GM18502 (cell line): Measurements from ENCODE around the gene RASAL1.
A peak's percentile ranks its signal among the peaks of the same experiment; 100 is the strongest.

Source experiments
- ATAC-seq: cut with Tn5 transposase; IDR thresholded peaks from one replicate; pipeline ENCODE4 v1.9.1; 2021; ENCODE audit warnings: mild to moderate bottlenecking; ENCODE audit not compliant: unreplicated experiment, poor library complexity

RASAL1 gene

DNA sequence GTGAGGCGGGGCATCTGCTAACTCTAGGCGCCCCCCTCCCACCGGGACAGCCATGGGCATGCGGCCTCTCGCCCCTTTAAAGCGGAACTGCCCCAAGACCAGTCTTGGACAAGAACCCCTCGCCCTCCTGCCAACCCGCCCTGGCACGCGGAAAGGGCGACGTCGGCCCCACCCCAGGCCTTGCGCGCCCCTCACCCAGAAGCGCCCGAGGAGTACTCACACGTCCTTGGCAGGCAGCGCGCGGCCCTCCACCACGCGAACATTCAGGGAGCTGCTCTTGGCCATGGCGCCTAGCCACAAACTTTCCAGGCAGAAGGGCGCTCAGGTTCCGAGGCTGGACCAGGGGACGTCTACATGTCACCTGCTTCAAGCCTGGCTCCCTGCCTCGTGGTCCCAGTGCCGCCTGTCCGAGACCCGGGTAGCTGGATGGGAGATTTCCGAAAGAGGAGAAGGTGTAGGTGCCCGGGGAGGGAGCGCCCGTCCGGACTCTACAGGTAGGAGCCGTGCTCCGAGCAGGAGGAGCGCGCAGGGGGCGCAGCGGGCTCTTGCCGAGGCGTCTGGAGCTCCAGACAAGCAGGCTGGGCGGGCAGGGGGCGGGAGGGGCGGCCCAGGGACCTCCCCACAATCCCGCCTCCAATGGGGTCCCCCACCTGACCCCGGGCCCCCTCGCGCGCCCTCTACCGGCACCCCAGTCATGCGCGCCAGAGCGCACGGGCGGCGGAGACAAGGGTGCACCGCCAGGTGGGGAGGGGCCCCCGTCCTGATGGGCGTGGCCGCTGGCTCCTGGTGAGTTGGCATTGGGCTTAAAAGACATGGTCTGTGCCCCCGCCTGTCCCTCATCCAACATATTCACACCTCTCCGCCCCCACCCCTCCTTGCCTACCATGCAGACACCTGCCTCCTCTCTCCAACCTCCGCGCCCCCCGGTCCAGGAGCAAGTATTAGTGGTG is at the start of gene RASAL1:
TSS of gene RASAL1 (minus strand) at position 584 of the 950 bp plus-strand sequence. CDS start at position 285, 299 bp downstream.
- no peak for ATAC-seq

DNA sequence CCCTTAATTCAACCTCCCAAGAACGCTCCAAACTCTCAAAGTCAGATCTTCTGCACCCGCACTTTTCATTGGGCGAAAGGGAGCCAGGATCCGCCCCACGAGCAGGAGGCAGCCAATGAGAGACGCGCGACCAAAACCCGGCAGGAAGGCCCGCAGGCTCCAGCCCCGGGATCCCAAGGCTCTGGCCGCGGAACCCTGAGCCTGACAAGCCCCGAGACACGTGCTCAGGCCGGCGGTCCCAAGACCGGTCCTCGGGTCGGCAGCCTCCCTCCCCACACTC is 49.3 kb upstream of the RASAL1 start:
- peak; percentile 82 for ATAC-seq

- peak; percentile 58 for ATAC-seq
Measured at GRCh38 chr12:113184098-113184899, 48.7 kb upstream of the RASAL1 start.

GRCh38 chr12:113183030-113183589 is 47.5 kb upstream of the RASAL1 start:
- ATAC-seq: no peak

- ATAC-seq: no peak
Measured at GRCh38 chr12:113181975-113182374, 46.4 kb upstream of the RASAL1 start.

GRCh38 chr12:113180333-113180732 is 44.8 kb upstream of the RASAL1 start:
- ATAC-seq: no peak

DNA sequence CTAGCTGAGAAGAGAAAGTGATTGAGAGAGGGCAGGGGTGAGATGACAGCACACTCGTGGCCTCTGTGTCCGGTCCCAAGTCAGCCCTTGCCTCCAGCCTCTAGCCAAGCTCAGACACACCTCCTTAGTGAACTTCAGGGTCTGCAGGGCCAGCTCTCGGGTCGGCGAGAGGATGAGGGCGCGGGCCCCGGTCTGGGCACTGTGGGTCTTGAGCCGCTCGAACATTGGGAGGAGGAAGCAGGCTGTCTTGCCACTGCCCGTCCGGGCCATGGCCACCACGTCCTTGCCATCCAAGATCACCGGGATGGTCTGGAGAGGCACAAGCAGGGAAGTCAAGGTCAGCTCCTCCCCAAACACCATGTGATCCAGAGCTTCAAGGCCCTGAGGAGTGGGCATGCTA is 43.5 kb upstream of the RASAL1 start:
- ATAC-seq: no peak

GRCh38 chr12:113174461-113175384 is 39.2 kb upstream of the RASAL1 start:
- ATAC-seq: no peak

GRCh38 chr12:113173081-113173698 is 37.6 kb upstream of the RASAL1 start:
- peak; percentile 53 for ATAC-seq

GRCh38 chr12:113172185-113172584 is 36.6 kb upstream of the RASAL1 start:
- ATAC-seq: no peak

DNA sequence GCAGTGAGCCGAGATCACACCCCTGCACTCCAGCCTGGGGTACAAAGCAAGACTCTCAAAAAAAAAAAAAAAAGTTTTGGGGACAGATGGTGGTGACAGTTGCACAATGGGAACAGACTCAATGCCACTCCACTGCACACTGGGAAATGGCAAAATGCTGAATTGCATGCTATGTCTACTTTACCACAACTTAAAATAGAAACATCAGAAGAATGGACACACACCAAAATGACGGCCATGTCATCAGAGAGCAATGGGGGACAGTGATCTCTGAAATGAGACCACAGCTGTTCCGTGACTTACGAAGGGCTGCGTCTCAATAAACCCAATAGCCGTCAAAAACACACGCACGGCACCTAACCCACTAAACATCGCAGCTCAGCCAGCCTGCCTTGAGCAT is 36.0 kb upstream of the RASAL1 start:
- no peak for ATAC-seq

DNA sequence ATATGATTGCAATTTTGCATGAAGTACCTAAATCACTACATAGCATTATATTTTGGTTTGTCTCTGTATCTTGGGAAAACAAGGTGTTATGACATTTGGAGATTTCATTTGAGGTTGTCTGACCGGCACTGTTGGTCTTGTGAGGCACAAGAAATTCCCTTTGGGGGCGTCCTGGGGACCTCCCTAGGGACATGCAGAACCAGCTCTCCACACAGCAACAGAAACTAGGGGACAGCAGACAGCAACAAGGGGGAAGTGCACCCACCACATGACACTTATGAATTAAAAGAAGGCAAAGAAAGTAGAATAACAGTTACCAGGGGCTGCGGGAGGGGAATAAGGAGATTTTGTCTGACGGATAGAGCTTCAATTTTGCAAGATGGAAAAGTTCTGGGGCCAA is 35.4 kb upstream of the RASAL1 start:
- ATAC-seq: no peak

DNA sequence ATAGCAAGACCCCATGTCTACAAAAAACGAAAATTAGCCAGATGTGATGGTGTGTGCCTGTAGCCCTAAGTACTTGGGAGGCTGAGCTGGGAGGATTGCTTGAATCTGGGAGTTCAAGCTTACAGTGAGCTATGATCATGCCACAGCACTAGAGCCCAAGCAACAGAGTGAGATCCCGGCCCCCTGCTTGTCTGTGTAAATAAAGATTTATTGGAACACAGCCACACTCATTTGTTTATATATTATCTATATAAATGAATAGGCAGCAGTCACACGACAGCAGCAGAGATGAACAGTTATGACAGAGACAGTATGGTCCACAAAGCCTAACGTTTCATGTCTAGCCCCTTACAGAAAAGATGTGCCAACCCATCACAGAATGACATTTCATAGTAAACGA is 34.9 kb upstream of the RASAL1 start:
- no peak for ATAC-seq

- no peak for ATAC-seq
Measured at GRCh38 chr12:113169697-113170096, 34.1 kb upstream of the RASAL1 start.

- ATAC-seq: no peak
Measured at GRCh38 chr12:113167868-113168267, 32.3 kb upstream of the RASAL1 start.

- ATAC-seq: no peak
Measured at GRCh38 chr12:113165521-113166450, 30.2 kb upstream of the RASAL1 start.

- ATAC-seq: no peak
Measured at GRCh38 chr12:113164014-113164413, 28.5 kb upstream of the RASAL1 start.

- no peak for ATAC-seq
Measured at GRCh38 chr12:113163030-113163360, 27.4 kb upstream of the RASAL1 start.
